HepG2 (cell line): ENCODE results near the gene PIGC. TPM values are rescaled to one million over a fixed set of nuclear protein-coding genes. Genes with fewer than 3 reads are reported as not detected.

Experiments
- ATAC-seq: fragments of 200-7000 bp; cut with Tn5 transposase; 3 replicates; pipeline ENCODE4 v1.9.1; 2020; ENCODE audit warnings: mild to moderate bottlenecking, moderate library complexity
- BruUV-seq: library from RNA; stranded (reverse); fragments of 400-500 nt; replicated peaks from 2 replicates; lab custom pipeline; 2021; lab: Mats Ljungman, UMichigan
- CTCF ChIA-PET: fragments of 300-600 bp; formaldehyde crosslinking; extraction: SDS; loops from one replicate; lab custom pipeline; 2021; ENCODE audit warnings: low total read pairs, inconsistent platforms, low intra/inter-chr PET ratio; lab: Yijun Ruan, JAX
- POLR2A ChIA-PET: fragments of 350-600 bp; sonication (Branson Sonifier 250); formaldehyde crosslinking; loops from one replicate; lab custom pipeline; 2020; ENCODE audit warnings: antibody characterized with exemption, inconsistent platforms; lab: Yijun Ruan, JAX
- DNase-seq: peaks from one replicate; pipeline ENCODE4 v3.0.0-alpha.2; 2015; ENCODE audit warnings: low spot score
- FAIRE-seq: peaks from 3 replicates; lab custom pipeline; 2011; peaks lifted over from hg19 to GRCh38; lab: Jason Lieb, UNC
- H2AFZ ChIP-seq: one replicate; pipeline ENCODE4 v1.6.1; 2011; ENCODE audit warnings: low read length, inconsistent platforms
- H3K27ac ChIP-seq: fragments of 300-600 bp; 3 replicates; pipeline ENCODE4 v1.8.0; 2011; ENCODE audit warnings: mixed run types, mild to moderate bottlenecking, mixed read lengths, low read length, inconsistent platforms; ENCODE audit not compliant: insufficient read depth; ENCODE audit errors: extremely low read length
- H3K27me3 ChIP-seq, 2 experiments: fragments of 200-600 bp in 1 of 2; 2 replicates in 1 of 2; 3 replicates in 1 of 2; pipeline versions ENCODE4 v1.6.0 to v1.8.0; 2011; ENCODE audit warnings: low read length in 2 of 2, mild to moderate bottlenecking in 2 of 2, moderate library complexity in 2 of 2, inconsistent platforms in 1 of 2; ENCODE audit not compliant: insufficient read depth in 2 of 2, control insufficient read depth in 1 of 2
- H3K36me3 ChIP-seq, 2 experiments: fragments of 200-600 bp in 1 of 2; replicated peaks in 1 of 2; 2 replicates in 1 of 2; 3 replicates in 1 of 2; pipeline versions ENCODE4 v1.5.1 to v1.8.0; 2011; ENCODE audit warnings: low read length in 2 of 2, inconsistent platforms in 1 of 2; ENCODE audit not compliant: insufficient read depth in 2 of 2, control insufficient read depth in 1 of 2
- H3K4me1 ChIP-seq: 2 replicates; pipeline ENCODE4 v1.5.1; 2012; ENCODE audit warnings: low read length, inconsistent platforms; ENCODE audit not compliant: insufficient read depth
- H3K4me2 ChIP-seq: 2 replicates; pipeline ENCODE4 v1.6.0; 2011; ENCODE audit warnings: low read depth, low read length, inconsistent platforms
- H3K4me3 ChIP-seq, 3 experiments: fragments of 200-600 bp in 1 of 3; sonication (generic), shearing (Covaris generic) in 1 of 3; replicated peaks in 1 of 3; 2 replicates each; pipeline ENCODE4 v1.5.1; 2011 to 2016; ENCODE audit warnings: low read length in 3 of 3, inconsistent platforms in 2 of 3, low read depth in 2 of 3, mild to moderate bottlenecking in 2 of 3, control low read depth in 1 of 3, mixed read lengths in 1 of 3; ENCODE audit not compliant: insufficient read depth in 1 of 3
- H3K79me2 ChIP-seq: one replicate; pipeline ENCODE4 v1.6.1; 2011; ENCODE audit warnings: low read length, inconsistent platforms; ENCODE audit not compliant: insufficient read depth
- H3K9ac ChIP-seq: 2 replicates; pipeline ENCODE4 v1.6.0; 2011; ENCODE audit warnings: mild to moderate bottlenecking, low read depth, low read length, inconsistent platforms; ENCODE audit not compliant: insufficient read depth
- H3K9me3 ChIP-seq: 2 replicates; pipeline ENCODE4 v1.5.1; 2012; ENCODE audit warnings: mild to moderate bottlenecking, low read length
- H4K20me1 ChIP-seq: 2 replicates; pipeline ENCODE4 v1.6.0; 2011; ENCODE audit warnings: inconsistent platforms, mild to moderate bottlenecking, low read length, moderate library complexity; ENCODE audit not compliant: insufficient read depth
- ARNT2 ChIP-seq: sonication (generic); formaldehyde crosslinking; IDR thresholded peaks from 2 replicates; pipeline ENCODE4 v1.8.0; 2022; ENCODE audit warnings: mild to moderate bottlenecking, low read depth, missing genetic modification reagents, moderate library complexity
- CEBPG ChIP-seq: IDR thresholded peaks from 2 replicates; pipeline ENCODE4 v1.6.1; 2016
- FIP1L1 ChIP-seq: fragments of 200-400 bp; formaldehyde crosslinking; IDR thresholded peaks from 2 replicates; pipeline ENCODE4 v1.6.1; 2018; ENCODE audit warnings: low read depth, mild to moderate bottlenecking, low read length, moderate library complexity, borderline replicate concordance; ENCODE audit not compliant: insufficient read depth
- GATAD1 ChIP-seq: IDR thresholded peaks from 2 replicates; pipeline ENCODE4 v1.6.1; 2016; ENCODE audit warnings: missing genetic modification reagents, missing compliant biosample characterization
- GFI1 ChIP-seq: sonication (generic); formaldehyde crosslinking; IDR thresholded peaks from 2 replicates; pipeline ENCODE4 v1.5.0; 2020; ENCODE audit warnings: missing genetic modification reagents, mild to moderate bottlenecking, borderline replicate concordance
- HDAC1 ChIP-seq: sonication (generic); formaldehyde crosslinking; IDR thresholded peaks from 2 replicates; pipeline ENCODE4 v1.5.1; 2020; ENCODE audit warnings: mild to moderate bottlenecking, missing genetic modification reagents
- MAFK ChIP-seq, 2 experiments: IDR thresholded peaks in 1 of 2; conservative IDR thresholded peaks in 1 of 2; 2 replicates each; pipeline ENCODE4 v1.6.1; 2011; ENCODE audit warnings: improper control_type of control experiment in 2 of 2, low read length in 2 of 2
- MED8 ChIP-seq: sonication (generic); formaldehyde crosslinking; IDR thresholded peaks from 2 replicates; pipeline ENCODE4 v1.8.1; 2023; ENCODE audit warnings: mild to moderate bottlenecking, missing genetic modification reagents; ENCODE audit not compliant: insufficient replicate concordance
- NR2F6 ChIP-seq, 2 experiments: IDR thresholded peaks; 2 replicates each; pipeline ENCODE4 v1.6.1; 2016; ENCODE audit warnings: antibody characterized with exemption in 1 of 2, mild to moderate bottlenecking in 1 of 2
- SAFB2 ChIP-seq: sonication (generic); formaldehyde crosslinking; IDR thresholded peaks from 2 replicates; pipeline ENCODE4 v1.5.1; 2020; ENCODE audit warnings: missing genetic modification reagents, low read depth, mild to moderate bottlenecking, borderline replicate concordance
- SNAPC5 ChIP-seq: sonication (generic); formaldehyde crosslinking; IDR thresholded peaks from 2 replicates; pipeline ENCODE4 v1.8.1; 2023; ENCODE audit warnings: mild to moderate bottlenecking, missing genetic modification reagents, borderline replicate concordance
- SOX13 ChIP-seq, 3 experiments: fragments of 450-650 bp in 1 of 3; sonication (generic) in 1 of 3; formaldehyde crosslinking in 1 of 3; IDR thresholded peaks in 2 of 3; conservative IDR thresholded peaks in 1 of 3; 2 replicates each; pipeline versions ENCODE4 v1.5.0 to v1.6.1; 2016 to 2020; ENCODE audit warnings: antibody characterized with exemption in 1 of 3, mild to moderate bottlenecking in 1 of 3, missing compliant biosample characterization in 1 of 3, missing genetic modification reagents in 1 of 3, moderate library complexity in 1 of 3
- SOX5 ChIP-seq: IDR thresholded peaks from 2 replicates; pipeline ENCODE4 v1.6.1; 2016; ENCODE audit warnings: borderline replicate concordance
- ZBTB1 ChIP-seq: sonication (generic); formaldehyde crosslinking; IDR thresholded peaks from 2 replicates; pipeline ENCODE4 v1.4.0; 2020; ENCODE audit warnings: missing genetic modification reagents, borderline replicate concordance
- ZBTB34 ChIP-seq: sonication (generic); formaldehyde crosslinking; IDR thresholded peaks from 2 replicates; pipeline ENCODE4 v1.8.0; 2022; ENCODE audit warnings: mild to moderate bottlenecking, missing genetic modification reagents
- ZNF329 ChIP-seq: sonication (generic); formaldehyde crosslinking; IDR thresholded peaks from 2 replicates; pipeline ENCODE4 v1.9.0; 2021; ENCODE audit warnings: low read depth, mild to moderate bottlenecking, missing genetic modification reagents
- ZNF766 ChIP-seq: sonication (generic); formaldehyde crosslinking; IDR thresholded peaks from 2 replicates; pipeline ENCODE4 v1.5.0; 2020; ENCODE audit warnings: missing genetic modification reagents, borderline replicate concordance
- WGBS: methylation state at CpG from one replicate; pipeline ENCODE4 v1.1.6; 2017; ENCODE audit warnings: low lambda C conversion rate; 5-methylcytosine and 5-hydroxymethylcytosine counted together
- in situ Hi-C: cut with HindIII; loops from 2 replicates; pipeline ENCODE4 v1.10.0; 2017; ENCODE audit warnings: low pct_unique_long_range_greater_than_20kb; ENCODE audit not compliant: extremely low pct_ligation_motif_present
- intact Hi-C: fragments of 100-400 bp; cut with micrococcal nuclease; formaldehyde crosslinking; loops from one replicate; pipeline ENCODE4 v1.10.0; 2022; ENCODE audit not compliant: unreplicated experiment
- polyA plus RNA-seq, 8 experiments: library from polyadenylated mRNA; depleted of rRNA in 3 of 8; stranded (reverse) in 7 of 8; unstranded in 1 of 8; fragments of >200 nt; fragmentation: Illumina TruSeq in 4 of 8; extraction: Trizol in 4 of 8; gene quantifications; 2 replicates each; pipeline versions ENCODE4 v1.2.1 to v1.2.3, GENCODE V29; 2011 to 2016; ENCODE audit warnings: low read depth in 4 of 8, missing spikeins in 1 of 8, mixed read lengths in 1 of 8; ENCODE audit not compliant: insufficient read depth in 1 of 8
- total RNA-seq, 5 experiments: library from RNA; depleted of rRNA; stranded (reverse); fragments of >200 nt; fragmentation: Illumina TruSeq; extraction: Trizol; gene quantifications; 2 replicates each; pipeline ENCODE4 v1.2.3, GENCODE V29; 2016; ENCODE audit warnings: low read depth in 1 of 5

Gene PIGC
- total and polyA plus RNA-seq, 2 of the 13 experiments (the other 11 are each of a cell fraction or from before 2014, with no cell fraction given) = 26.7 to 29.5 TPM

GRCh38 chr1:172425339-172425738 is 18.5 kb downstream of the PIGC start (continued):
- TF ChIP-seq SNAPC5 (CRISPR knock-in tag) (no peak), MED8 (CRISPR knock-in tag) (no peak)

GRCh38 chr1:172423336-172423735 is 20.5 kb downstream of the PIGC start:
- no peaks in the 10 kb centered on the region for H4K20me1 ChIP-seq
- no peaks in the 10 kb centered on the region for H3K27me3 ChIP-seq
- DNase-seq (no peak), ATAC-seq (no peak), FAIRE-seq (no peak)
- H3K27ac ChIP-seq = no peak overlapping the region
- CTCF ChIA-PET = no interaction called here
- peaks cover 11% of the 10 kb centered on the region for H3K4me1 ChIP-seq
- no peaks in the 10 kb centered on the region for H3K36me3 ChIP-seq
- no peaks in the 10 kb centered on the region for H3K79me2 ChIP-seq
- intact Hi-C loops = no loop called here
- POLR2A ChIA-PET = no interaction called here
- H3K4me2 ChIP-seq = no peak overlapping the region
- TF ChIP-seq ZBTB34 = no peak
- TF ChIP-seq MAFK (conservative IDR thresholded peaks at IDR 0.05 in 1 of 2, IDR thresholded peaks at IDR 0.05 in 1 of 2; ENCODE audit: low read length in 2 of 2) = no peak
- no peak for TF ChIP-seq ZNF329 (CRISPR knock-in tag)
- TF ChIP-seq ZBTB1 (CRISPR knock-in tag) = no peak
- no peak for TF ChIP-seq CEBPG (CRISPR knock-in tag)
- no peak for TF ChIP-seq GATAD1 (CRISPR knock-in tag)
- no peak for TF ChIP-seq SOX5
- no peak for TF ChIP-seq SAFB2 (CRISPR knock-in tag)
- TF ChIP-seq HDAC1 (CRISPR knock-in tag) = no peak
- no peak for TF ChIP-seq SOX13 (IDR thresholded peaks at IDR 0.05)
- no peak for TF ChIP-seq SOX13 (CRISPR knock-in tag; conservative IDR thresholded peaks at IDR 0.05 in 1 of 2, IDR thresholded peaks at IDR 0.05 in 1 of 2)
- TF ChIP-seq ZNF766 (CRISPR knock-in tag) = no peak
- no peak for TF ChIP-seq NR2F6 (IDR thresholded peaks at IDR 0.05)
- TF ChIP-seq NR2F6 (CRISPR knock-in tag; IDR thresholded peaks at IDR 0.05) = no peak
- no peak for TF ChIP-seq SNAPC5 (CRISPR knock-in tag)
- no peak for TF ChIP-seq FIP1L1
- no peak for TF ChIP-seq ARNT2
- no peak for TF ChIP-seq GFI1 (CRISPR knock-in tag)
- H3K9ac ChIP-seq = no peak overlapping the region
- no TSS peak for BruUV-seq
- H3K9me3 ChIP-seq = no peaks in the 10 kb centered on the region
- H3K4me3 ChIP-seq = no peak overlapping the region
- in situ Hi-C loops = loop anchor here (10.0 kb wide), 1 partner anchor 301 kb away; no protein-coding TSS in a partner anchor
- H2AFZ ChIP-seq = no peak overlapping the region
- WGBS = 62% methylated on average over 2 of the region's 2 CpGs
